B cell (primary cell): ENCODE data around the gene C1orf87. TPM values are rescaled to one million over a fixed set of nuclear protein-coding genes. Genes with fewer than 3 reads are reported as not detected.

ENCODE experiments used
- ATAC-seq: fragments of 200-7000 bp; cut with Tn5 transposase; one replicate; pipeline ENCODE4 v1.10.0; 2021; ENCODE audit warnings: low read depth, mild to moderate bottlenecking, moderate number of reproducible peaks, moderate library complexity
- CTCF ChIA-PET: fragments of 350-600 bp; sonication (Branson Sonifier 250); formaldehyde crosslinking; loops from one replicate; lab custom pipeline; 2021; ENCODE audit warnings: antibody characterized with exemption, inconsistent platforms; lab: Charles Lee
- POLR2A ChIA-PET: fragments of 350-600 bp; sonication (Branson Sonifier 250); formaldehyde crosslinking; loops from one replicate; lab custom pipeline; 2021; ENCODE audit warnings: antibody characterized with exemption; lab: Charles Lee
- DNase-seq: peaks from one replicate; pipeline ENCODE4 v3.0.0; 2013
- H2AFZ ChIP-seq: 2 replicates; pipeline ENCODE4 v1.6.1; 2012; ENCODE audit warnings: mild to moderate bottlenecking, low read depth, low read length; ENCODE audit not compliant: insufficient read depth, poor library complexity, severe bottlenecking
- H3K27ac ChIP-seq, 2 donors: 1 replicate in 1 of 2; 2 replicates in 1 of 2; pipeline ENCODE4 v1.5.1; 2012 to 2013; ENCODE audit warnings: low read length in 2 of 2, mild to moderate bottlenecking in 2 of 2, moderate library complexity in 1 of 2
- H3K27me3 ChIP-seq, 4 experiments: fragments of 200-600 bp in 1 of 4; sonication (generic) in 1 of 4; replicated peaks in 1 of 4; 1 replicate in 2 of 4; 2 replicates in 2 of 4; pipeline versions ENCODE4 v1.6.1 to v1.7.0; 2013 to 2016; ENCODE audit warnings: low read length in 3 of 4, mild to moderate bottlenecking in 2 of 4, mixed read lengths in 1 of 4, moderate library complexity in 1 of 4; ENCODE audit not compliant: insufficient read depth in 4 of 4, control insufficient read depth in 3 of 4; ENCODE audit errors: control extremely low read depth in 1 of 4
- H3K36me3 ChIP-seq, 2 experiments: replicated peaks in 1 of 2; 1 replicate in 1 of 2; 2 replicates in 1 of 2; pipeline versions ENCODE4 v1.6.1 to v1.7.1; 2013; ENCODE audit warnings: low read length in 1 of 2; ENCODE audit not compliant: insufficient read depth in 2 of 2, control insufficient read depth in 1 of 2; ENCODE audit errors: control extremely low read depth in 1 of 2, extremely low read depth in 1 of 2
- H3K4me1 ChIP-seq, 2 donors: fragments of 200-600 bp in 1 of 2; sonication (generic) in 1 of 2; 1 replicate in 1 of 2; 2 replicates in 1 of 2; pipeline versions ENCODE4 v1.5.1 to v1.6.1; 2013 to 2017; ENCODE audit warnings: low read length in 2 of 2; ENCODE audit not compliant: control insufficient read depth in 2 of 2, insufficient read depth in 2 of 2
- H3K4me2 ChIP-seq: replicated peaks from 2 replicates; pipeline ENCODE3; 2012; ENCODE audit warnings: mild to moderate bottlenecking, low read depth, low read length; ENCODE audit not compliant: poor library complexity, severe bottlenecking
- H3K4me3 ChIP-seq, 5 experiments: fragments of 200-600 bp in 1 of 5; sonication (generic) in 1 of 5; 1 replicate in 3 of 5; 2 replicates in 2 of 5; pipeline versions ENCODE4 v1.5.1 to v1.7.0; 2011 to 2016; ENCODE audit warnings: low read length in 4 of 5, mild to moderate bottlenecking in 4 of 5, low read depth in 2 of 5, control low read depth in 1 of 5, moderate library complexity in 1 of 5; ENCODE audit not compliant: insufficient read depth in 1 of 5; ENCODE audit errors: control extremely low read depth in 1 of 5, extremely low read depth in 1 of 5
- H3K79me2 ChIP-seq: fragments of 200-600 bp; sonication (generic); one replicate; pipeline ENCODE4 v1.6.0; 2016; ENCODE audit warnings: low read length; ENCODE audit not compliant: control insufficient read depth, insufficient read depth
- H3K9ac ChIP-seq: fragments of 200-600 bp; sonication (generic); 2 replicates; pipeline ENCODE4 v1.6.1; 2017; ENCODE audit warnings: mild to moderate bottlenecking, low read length, moderate library complexity
- H3K9me3 ChIP-seq, 3 donors: one replicate each; pipeline versions ENCODE4 v1.6.1 to v1.7.1; 2013; ENCODE audit warnings: low read length in 2 of 3; ENCODE audit not compliant: control insufficient read depth in 2 of 3, insufficient read depth in 1 of 3; ENCODE audit errors: control extremely low read depth in 1 of 3
- H4K20me1 ChIP-seq: 2 replicates; pipeline ENCODE4 v1.6.0; 2012; ENCODE audit warnings: mild to moderate bottlenecking, low read length; ENCODE audit not compliant: insufficient read depth, control insufficient read depth, poor library complexity, severe bottlenecking
- H3K27ac Mint-ChIP-seq: one replicate; pipeline ENCODE4 v1.8.0; 2021; ENCODE audit warnings: mixed read lengths
- H3K27me3 Mint-ChIP-seq: one replicate; pipeline ENCODE4 v1.8.0; 2021; ENCODE audit warnings: mixed read lengths
- H3K4me1 Mint-ChIP-seq: one replicate; pipeline ENCODE4 v1.8.0; 2021; ENCODE audit warnings: mixed read lengths
- H3K4me3 Mint-ChIP-seq: one replicate; pipeline ENCODE4 v1.8.0; 2021; ENCODE audit warnings: mixed read lengths
- H3K9me3 Mint-ChIP-seq: one replicate; pipeline ENCODE4 v1.8.0; 2022; ENCODE audit warnings: mixed read lengths; ENCODE audit not compliant: insufficient read depth
- CTCF ChIP-seq: fragments of 200-600 bp; IDR thresholded peaks from one replicate; pipeline ENCODE4 v1.8.0; 2022; ENCODE audit warnings: antibody characterized with exemption, mild to moderate bottlenecking
- EZH2 ChIP-seq: IDR thresholded peaks from 2 replicates; pipeline ENCODE4 v1.6.1; 2012; ENCODE audit warnings: borderline replicate concordance, low read depth, mild to moderate bottlenecking, moderate library complexity, low read length; ENCODE audit not compliant: insufficient read depth, poor library complexity, severe bottlenecking
- WGBS: methylation state at CpG from one replicate; pipeline ENCODE4 v1.1.5; 2013; ENCODE audit warnings: missing lambda C conversion rate; ENCODE audit not compliant: insufficient coverage; 5-methylcytosine and 5-hydroxymethylcytosine counted together
- intact Hi-C: fragments of 100-400 bp; cut with micrococcal nuclease; formaldehyde crosslinking; loops from one replicate; pipeline ENCODE4 v1.10.0; 2022
- polyA plus RNA-seq: library from polyadenylated mRNA; depleted of rRNA; stranded (reverse); fragments of >200 nt; gene quantifications from 2 replicates; pipeline ENCODE4 v1.2.3, GENCODE V29; 2012
- total RNA-seq, 2 donors: library from RNA; stranded (reverse); fragments of 120-200 nt in 1 of 2; gene quantifications; 1 replicate in 1 of 2; 2 replicates in 1 of 2; pipeline versions ENCODE4 v1.2.3 to v1.2.4, GENCODE V29; 2013 to 2022

The C1orf87 gene
- total and polyA plus RNA-seq, 2 donors (not counting 1 experiment from before 2014, with no cell fraction given): not detected

- no peak for ATAC-seq
- no peaks in the 10 kb centered on the region for H3K4me1 Mint-ChIP-seq
Observed at GRCh38 chr1:60031146-60031545, 42.4 kb downstream of the C1orf87 start.

DNA sequence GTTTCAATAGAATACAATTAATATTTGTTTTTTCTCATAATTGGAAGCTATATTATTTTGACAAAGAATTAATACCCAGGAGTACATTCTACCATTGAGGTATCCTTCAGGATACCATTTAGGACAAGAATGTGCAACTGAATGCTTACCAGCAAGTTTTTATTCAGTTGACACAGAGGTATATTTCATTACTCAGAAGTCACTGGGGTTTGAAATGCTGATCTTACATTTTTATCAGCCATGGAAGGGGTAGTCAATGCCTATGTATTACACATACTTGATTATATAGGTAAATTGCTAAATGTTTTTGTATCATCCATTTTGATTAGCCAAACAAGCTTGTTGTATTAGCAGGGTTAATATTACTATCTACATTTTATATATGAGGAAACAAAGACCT, 48.0 kb downstream of the C1orf87 start:
- Histone ChIP-seq H3K9ac (no peak overlapping the region), H3K79me2 (no peaks in the 10 kb centered on the region), H3K4me1 (no peaks in the 10 kb centered on the region), H3K36me3 (no peaks in the 10 kb centered on the region), H3K9me3 (no peaks in the 10 kb centered on the region), H3K4me3 (no peak overlapping the region), H2AFZ (no peak overlapping the region), H3K4me2 (no peak overlapping the region), H4K20me1 (no peaks in the 10 kb centered on the region), H3K27me3 (no peaks in the 10 kb centered on the region), H3K27ac (no peak overlapping the region)
- no peaks in the 10 kb centered on the region for H3K9me3 Mint-ChIP-seq
- ChIA-PET CTCF (no interaction called here), POLR2A (interaction anchor here (0.6 kb wide), 1 partner anchor 1115 kb away, joined by 3 read pairs; no protein-coding TSS in a partner anchor)
- intact Hi-C loops: no loop called here
- no peak for TF ChIP-seq CTCF
- no peak for TF ChIP-seq EZH2
- ATAC-seq (no peak), DNase-seq (no peak)
- no peak overlapping the region for H3K4me3 Mint-ChIP-seq
- H3K4me1 Mint-ChIP-seq: no peaks in the 10 kb centered on the region
- H3K27ac Mint-ChIP-seq: no peak overlapping the region
- H3K27me3 Mint-ChIP-seq: peaks cover 23% of the 10 kb centered on the region

More at GRCh38 chr1:60031146-60031545, 42.4 kb downstream of the C1orf87 start:
- Mint-ChIP-seq H3K4me3 (no peak overlapping the region), H3K27me3 (peaks cover 15% of the 10 kb centered on the region), H3K9me3 (no peaks in the 10 kb centered on the region), H3K27ac (no peak overlapping the region)
- ChIA-PET POLR2A (no interaction called here), CTCF (no interaction called here)
- Histone ChIP-seq H3K4me3 (no peak overlapping the region), H3K27ac (no peak overlapping the region), H3K9me3 (no peaks in the 10 kb centered on the region), H3K4me1 (no peaks in the 10 kb centered on the region), H3K79me2 (no peaks in the 10 kb centered on the region), H2AFZ (no peak overlapping the region), H3K27me3 (no peaks in the 10 kb centered on the region), H3K4me2 (no peak overlapping the region), H3K36me3 (no peaks in the 10 kb centered on the region), H4K20me1 (no peaks in the 10 kb centered on the region), H3K9ac (no peak overlapping the region)
- intact Hi-C loops: no loop called here
- no peak for TF ChIP-seq EZH2
- no peak for TF ChIP-seq CTCF
- WGBS: 100% methylated on average over 1 of the region's 3 CpGs
- DNase-seq: no peak
